Ascending aorta (tissue), 2 donors: ENCODE data around the gene CSNK1E. TPM values are rescaled to one million over a fixed set of nuclear protein-coding genes. Genes with fewer than 3 reads are reported as not detected.

Experiments
- DNase-seq, 2 donors: peaks; one replicate each; pipeline ENCODE4 v3.0.0-alpha.2; 2019; ENCODE audit warnings: low spot score in 2 of 2
- H3K27ac ChIP-seq, 2 donors: fragments of 200-600 bp; sonication (generic); one replicate each; pipeline ENCODE4 v1.5.1; 2016 to 2017; ENCODE audit warnings: mild to moderate bottlenecking in 1 of 2
- H3K27me3 ChIP-seq: fragments of 200-600 bp; sonication (generic); one replicate; pipeline ENCODE4 v1.5.1; 2017
- H3K36me3 ChIP-seq, 2 donors: fragments of 200-600 bp; sonication (generic); one replicate each; pipeline ENCODE4 v1.5.1; 2016
- H3K4me1 ChIP-seq, 2 donors: fragments of 200-600 bp; sonication (generic); one replicate each; pipeline ENCODE4 v1.5.1; 2016 to 2017; ENCODE audit warnings: mild to moderate bottlenecking in 1 of 2
- H3K4me3 ChIP-seq, 2 donors: fragments of 200-600 bp; sonication (generic); one replicate each; pipeline ENCODE4 v1.5.1; 2016 to 2017; ENCODE audit warnings: mild to moderate bottlenecking in 1 of 2
- H3K9me3 ChIP-seq, 2 donors: fragments of 200-600 bp; sonication (generic); one replicate each; pipeline ENCODE4 v1.5.1; 2016
- intact Hi-C: fragments of 100-400 bp; cut with DNase I; formaldehyde crosslinking; loops from one replicate; pipeline ENCODE4 v1.15.1; 2023
- total RNA-seq: library from RNA; depleted of rRNA; stranded (reverse); fragments of >200 nt; gene quantifications from one replicate; pipeline ENCODE4 v1.1.0, GENCODE V29; 2016
- TF ChIP-seq, protein P1 (sequence below), 3 experiments: fragments of 200-600 bp in 2 of 3; fragments of 450-650 bp in 1 of 3; sonication (generic) in 2 of 3; IDR thresholded peaks; one replicate each; pipeline ENCODE4 v1.5.1; 2016 to 2019; ENCODE audit warnings: antibody characterized with exemption in 3 of 3, mild to moderate bottlenecking in 1 of 3, moderate library complexity in 1 of 3

CSNK1E gene
- total RNA-seq, 1 donor from 2014 or later, result 185 TPM

DNA sequence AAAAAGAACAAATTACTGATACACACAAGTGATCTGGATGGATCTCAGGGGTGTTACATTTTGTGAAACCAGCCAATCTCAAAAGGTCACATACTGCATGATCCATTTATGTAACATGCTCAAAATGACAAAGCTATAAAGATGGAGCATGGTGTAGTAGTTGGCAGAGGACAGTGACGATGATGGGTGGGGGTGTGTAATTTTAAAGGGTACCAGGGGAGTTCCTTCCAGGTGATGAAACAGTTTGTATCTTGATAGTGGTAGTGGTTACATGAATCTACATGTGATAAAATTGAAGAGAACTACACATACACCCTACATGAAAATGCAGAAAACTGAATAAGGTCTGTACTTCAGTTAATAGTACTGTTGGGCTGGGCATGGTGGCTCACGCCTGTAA is 61.5 kb downstream of the CSNK1E start:
- DNase-seq, result no peak
- intact Hi-C loops, result loop anchor here (1.0 to 5.0 kb wide), 2 partner anchors 53 to 186 kb away; partner anchors contain the start of gene MAFF
- no peaks in the 10 kb centered on the region for H3K27me3 ChIP-seq
- H3K4me3 ChIP-seq, result no peak overlapping the region
- peak overlapping the region; percentile 83 to 88 for H3K27ac ChIP-seq
- no peaks in the 10 kb centered on the region for H3K9me3 ChIP-seq
- H3K4me1 ChIP-seq, result peaks cover 3 to 56% of the 10 kb centered on the region in 2 donors
- TF ChIP-seq, protein P1, sequence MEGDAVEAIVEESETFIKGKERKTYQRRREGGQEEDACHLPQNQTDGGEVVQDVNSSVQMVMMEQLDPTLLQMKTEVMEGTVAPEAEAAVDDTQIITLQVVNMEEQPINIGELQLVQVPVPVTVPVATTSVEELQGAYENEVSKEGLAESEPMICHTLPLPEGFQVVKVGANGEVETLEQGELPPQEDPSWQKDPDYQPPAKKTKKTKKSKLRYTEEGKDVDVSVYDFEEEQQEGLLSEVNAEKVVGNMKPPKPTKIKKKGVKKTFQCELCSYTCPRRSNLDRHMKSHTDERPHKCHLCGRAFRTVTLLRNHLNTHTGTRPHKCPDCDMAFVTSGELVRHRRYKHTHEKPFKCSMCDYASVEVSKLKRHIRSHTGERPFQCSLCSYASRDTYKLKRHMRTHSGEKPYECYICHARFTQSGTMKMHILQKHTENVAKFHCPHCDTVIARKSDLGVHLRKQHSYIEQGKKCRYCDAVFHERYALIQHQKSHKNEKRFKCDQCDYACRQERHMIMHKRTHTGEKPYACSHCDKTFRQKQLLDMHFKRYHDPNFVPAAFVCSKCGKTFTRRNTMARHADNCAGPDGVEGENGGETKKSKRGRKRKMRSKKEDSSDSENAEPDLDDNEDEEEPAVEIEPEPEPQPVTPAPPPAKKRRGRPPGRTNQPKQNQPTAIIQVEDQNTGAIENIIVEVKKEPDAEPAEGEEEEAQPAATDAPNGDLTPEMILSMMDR (IDR thresholded peaks at IDR 0.05), result no peak
- H3K36me3 ChIP-seq, result no peaks in the 10 kb centered on the region

DNA sequence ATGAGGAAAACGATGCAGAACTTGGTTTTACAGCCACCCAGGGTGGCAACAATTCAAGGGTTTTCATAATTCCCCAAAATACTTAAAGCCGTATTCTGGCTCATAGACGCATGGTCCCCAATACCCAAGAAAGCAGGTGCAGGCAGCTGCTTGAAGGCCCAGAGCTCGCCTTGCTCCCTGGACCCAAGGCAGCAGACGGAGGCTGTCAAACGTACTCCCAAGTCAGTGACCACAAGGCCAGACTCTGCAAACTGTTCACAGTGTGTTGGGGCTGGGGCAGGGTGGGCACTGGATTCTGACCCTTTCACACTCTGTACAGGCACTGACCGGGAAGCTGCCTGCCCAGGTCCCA is 65.9 kb downstream of the CSNK1E start:
- H3K27ac ChIP-seq, result no peak overlapping the region
- DNase-seq, result no peak
- H3K9me3 ChIP-seq, result no peaks in the 10 kb centered on the region
- intact Hi-C loops, result no loop called here
- H3K27me3 ChIP-seq, result no peaks in the 10 kb centered on the region
- peaks cover 10 to 54% of the 10 kb centered on the region in 2 donors for H3K4me1 ChIP-seq
- TF ChIP-seq, protein P1 (IDR thresholded peaks at IDR 0.05), result no peak
- H3K4me3 ChIP-seq, result no peak overlapping the region
- H3K36me3 ChIP-seq, result peaks cover 1 to 6% of the 10 kb centered on the region in 2 donors

DNA sequence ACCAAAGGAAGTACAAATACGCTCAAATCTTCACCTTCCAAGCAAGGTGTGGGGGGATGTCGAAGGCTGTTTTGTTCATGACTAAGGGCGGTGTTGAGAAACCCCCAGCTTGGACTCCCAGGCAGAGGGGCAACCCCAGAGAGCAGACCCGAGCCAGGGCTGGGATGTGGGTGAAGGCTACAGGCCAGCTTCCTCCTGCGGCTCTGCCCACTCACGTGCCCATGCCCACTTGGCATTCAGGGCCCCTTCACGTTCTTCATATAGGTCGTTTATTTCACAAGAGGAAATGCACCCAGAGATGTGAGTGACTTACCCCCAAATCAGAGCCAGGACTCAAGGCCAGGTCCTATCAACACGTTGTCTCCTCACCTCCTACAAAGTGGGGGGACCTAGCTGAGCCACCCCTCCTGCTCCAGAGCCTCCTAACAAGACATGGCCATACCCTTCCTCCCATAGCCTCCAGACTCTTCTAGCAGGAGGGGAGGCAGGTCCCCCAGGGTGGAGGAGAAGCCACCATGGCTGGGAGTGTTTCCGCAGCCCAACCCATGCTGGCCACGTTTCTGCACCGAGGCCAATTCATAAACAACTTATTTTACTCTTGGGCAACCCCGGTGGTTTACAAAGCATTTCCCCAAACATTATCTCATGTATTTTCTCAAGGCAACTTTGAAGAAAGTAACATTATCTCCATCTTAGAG is 66.4 kb downstream of the CSNK1E start:
- Histone ChIP-seq H3K4me3 (no peak overlapping the region), H3K4me1 (peaks cover 16 to 54% of the 10 kb centered on the region in 2 donors), H3K27ac (peak overlapping the region; percentile 11 to 19), H3K36me3 (peaks cover 6 to 11% of the 10 kb centered on the region in 2 donors), H3K27me3 (no peaks in the 10 kb centered on the region), H3K9me3 (no peaks in the 10 kb centered on the region)
- TF ChIP-seq, protein P1 (IDR thresholded peaks at IDR 0.05), result no peak
- intact Hi-C loops, result no loop called here
- DNase-seq, result no peak

DNA sequence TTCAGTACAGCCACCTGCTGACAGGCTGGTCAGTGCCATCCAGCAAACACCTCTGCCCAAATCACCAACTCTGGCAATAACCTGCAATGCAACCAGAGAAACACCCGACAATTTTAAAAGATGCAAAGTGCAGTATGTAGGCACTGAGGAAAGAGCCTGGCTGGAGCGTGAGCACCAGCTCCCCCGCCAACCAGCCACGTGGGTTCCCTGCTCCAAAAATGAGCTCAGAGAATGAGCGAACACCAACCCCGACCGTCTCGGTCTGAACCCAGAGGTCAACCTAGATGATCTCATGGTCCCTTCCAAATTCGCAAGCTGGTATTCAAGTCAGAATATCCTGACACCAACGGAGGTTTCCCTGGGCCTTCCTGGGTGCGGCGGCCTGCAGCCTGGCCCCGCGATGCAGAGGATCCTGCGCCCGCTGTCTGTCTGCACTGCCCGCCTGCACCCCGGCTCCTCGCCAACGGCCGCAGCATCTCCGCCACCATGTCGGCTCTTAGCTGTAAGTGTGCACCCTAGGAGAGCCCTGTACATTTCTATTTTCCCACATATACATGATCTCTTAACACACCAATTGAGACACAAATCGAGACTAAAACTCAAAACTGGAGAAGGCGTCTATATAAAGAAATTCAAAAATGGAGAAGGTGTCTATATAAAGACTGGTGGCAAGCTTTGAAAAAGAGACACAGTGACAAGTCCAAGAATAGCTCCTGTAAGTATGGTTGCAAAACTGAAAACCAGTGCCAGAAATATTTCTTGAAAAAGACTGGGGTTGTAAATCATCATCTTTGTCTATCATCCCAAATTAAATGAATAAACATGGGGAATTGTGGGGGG is 67.2 kb downstream of the CSNK1E start:
- Histone ChIP-seq H3K9me3 (no peaks in the 10 kb centered on the region), H3K4me1 (peaks cover 17 to 51% of the 10 kb centered on the region in 2 donors), H3K27ac (peak overlapping the region; percentile 11 to 19), H3K36me3 (peaks cover 14 to 19% of the 10 kb centered on the region in 2 donors), H3K27me3 (no peaks in the 10 kb centered on the region), H3K4me3 (no peak overlapping the region)
- intact Hi-C loops, result no loop called here
- TF ChIP-seq, protein P1 (IDR thresholded peaks at IDR 0.05), result no peak
- DNase-seq, result no peak

DNA sequence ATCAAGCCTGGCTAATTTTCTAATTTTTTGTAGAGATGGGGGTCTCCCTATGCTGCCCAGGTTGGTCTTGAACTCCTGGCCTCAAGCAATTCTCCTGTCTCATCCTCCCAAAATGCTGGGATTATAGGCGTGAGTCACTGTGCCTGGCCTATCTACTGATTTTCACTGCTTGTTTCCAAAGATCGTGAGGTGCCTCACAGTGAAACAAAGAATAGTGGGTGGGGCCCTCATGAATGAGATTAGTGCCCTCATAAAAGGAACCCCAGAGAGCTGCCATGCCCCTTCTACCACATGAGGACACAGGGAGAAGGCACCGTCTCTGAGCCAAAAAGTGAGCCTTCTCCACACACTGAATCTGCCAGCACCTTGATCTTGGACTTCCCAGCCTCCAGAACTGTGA is 67.9 kb downstream of the CSNK1E start:
- Histone ChIP-seq H3K27me3 (no peaks in the 10 kb centered on the region), H3K4me1 (peaks cover 17 to 47% of the 10 kb centered on the region in 2 donors), H3K27ac (no peak overlapping the region), H3K9me3 (no peaks in the 10 kb centered on the region), H3K4me3 (no peak overlapping the region), H3K36me3 (peaks cover 21 to 25% of the 10 kb centered on the region in 2 donors)
- no peak for DNase-seq
- TF ChIP-seq, protein P1 (IDR thresholded peaks at IDR 0.05), result no peak
- intact Hi-C loops, result no loop called here
